Activated CD4-positive, alpha-beta T cell treated with anti-CD3 and anti-CD28 coated beads, Interleukin-2, amount 50 U/mL, for 16 hours (primary cell): Measurements from ENCODE around the gene ABHD8.

Experiments used
- DNase-seq: peaks from one replicate; pipeline ENCODE4 v3.0.0-alpha.2; 2020

Gene ABHD8

DNA sequence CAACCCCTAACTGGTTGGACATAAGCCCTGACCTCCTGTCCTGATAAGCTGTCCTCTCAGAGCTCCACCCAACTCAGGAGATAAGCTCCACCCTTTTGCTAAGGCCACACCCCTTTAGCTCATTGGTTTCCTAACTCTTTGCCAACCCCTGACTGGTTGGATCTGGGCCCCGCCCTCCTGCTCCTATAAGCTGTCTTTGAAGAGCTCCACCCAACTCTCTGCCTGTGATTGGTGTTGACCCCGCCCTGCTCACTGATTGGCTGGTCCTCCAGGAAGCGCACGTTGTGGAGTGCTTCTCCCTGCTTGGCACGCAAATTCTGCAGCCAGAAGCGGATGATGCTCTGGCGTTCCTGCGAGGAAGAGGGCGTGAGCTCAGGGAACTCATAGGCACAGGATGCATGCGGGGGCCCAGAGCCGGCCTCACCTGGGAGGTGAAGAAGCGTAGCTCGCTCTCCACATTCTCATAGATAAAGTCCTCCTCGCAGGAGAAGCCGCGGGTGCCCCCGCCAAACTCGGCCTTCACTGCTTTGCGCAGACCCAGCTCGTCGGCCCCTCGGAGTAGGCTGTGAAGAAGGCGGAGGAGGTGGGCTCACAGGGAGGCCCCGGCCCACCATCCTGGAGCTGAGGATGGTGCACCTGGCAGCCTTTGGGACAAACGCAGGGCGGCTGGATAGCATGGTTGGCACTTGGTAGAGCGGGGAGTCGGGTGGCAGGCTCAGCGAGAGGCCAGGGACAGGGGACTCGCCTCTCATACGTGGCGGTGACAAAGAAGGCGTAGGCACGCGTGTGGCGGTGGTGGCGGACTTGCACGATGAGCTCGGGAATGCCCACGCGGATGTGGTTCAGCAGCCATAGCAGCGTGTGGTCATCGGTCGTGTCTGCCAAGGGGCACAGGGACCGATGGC lies 29.7 kb upstream of the ABHD8 start:
- peak; percentile 42 for DNase-seq

DNA sequence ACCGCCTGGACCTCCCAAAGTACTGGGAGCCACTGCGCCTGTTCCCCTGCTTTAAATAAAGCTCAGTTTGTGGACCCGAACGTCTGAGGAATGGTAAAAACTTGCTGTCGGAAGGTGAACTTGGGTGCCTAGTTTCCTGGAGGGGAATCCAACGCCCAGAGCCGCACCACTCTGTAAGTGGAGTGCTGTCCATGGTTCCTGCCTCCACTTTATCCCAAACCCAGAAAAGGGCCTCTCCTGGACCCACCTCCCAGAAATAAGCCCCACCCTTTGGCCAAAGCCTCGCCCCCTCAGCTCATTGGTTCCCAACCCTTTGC lies 29.1 kb upstream of the ABHD8 start:
- no peak for DNase-seq

DNA sequence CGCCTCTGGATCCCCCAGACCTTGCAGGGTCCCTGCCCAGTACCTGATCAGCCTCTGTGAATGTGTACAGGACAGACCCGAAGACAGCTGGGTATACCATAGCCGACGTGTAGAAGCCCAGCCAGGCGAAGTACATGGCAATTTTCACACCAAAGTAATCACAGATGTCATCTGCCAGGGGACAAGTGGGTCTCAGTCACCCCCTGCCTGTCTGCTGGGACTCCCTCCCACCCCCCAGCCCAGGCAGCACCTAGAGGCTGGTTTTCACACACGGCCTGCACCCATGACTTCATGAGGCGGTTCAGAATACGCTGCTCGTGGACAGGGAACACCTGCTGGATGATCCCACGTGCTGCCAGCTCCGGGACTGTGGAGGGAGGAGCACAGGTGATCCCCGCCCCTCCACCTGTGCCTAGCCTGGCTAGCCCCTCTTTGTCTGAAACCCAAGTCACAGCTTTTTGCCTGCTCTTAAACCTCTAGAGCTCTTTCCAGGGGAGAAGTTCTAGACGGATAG lies 27.9 kb upstream of the ABHD8 start:
- no peak for DNase-seq

DNA sequence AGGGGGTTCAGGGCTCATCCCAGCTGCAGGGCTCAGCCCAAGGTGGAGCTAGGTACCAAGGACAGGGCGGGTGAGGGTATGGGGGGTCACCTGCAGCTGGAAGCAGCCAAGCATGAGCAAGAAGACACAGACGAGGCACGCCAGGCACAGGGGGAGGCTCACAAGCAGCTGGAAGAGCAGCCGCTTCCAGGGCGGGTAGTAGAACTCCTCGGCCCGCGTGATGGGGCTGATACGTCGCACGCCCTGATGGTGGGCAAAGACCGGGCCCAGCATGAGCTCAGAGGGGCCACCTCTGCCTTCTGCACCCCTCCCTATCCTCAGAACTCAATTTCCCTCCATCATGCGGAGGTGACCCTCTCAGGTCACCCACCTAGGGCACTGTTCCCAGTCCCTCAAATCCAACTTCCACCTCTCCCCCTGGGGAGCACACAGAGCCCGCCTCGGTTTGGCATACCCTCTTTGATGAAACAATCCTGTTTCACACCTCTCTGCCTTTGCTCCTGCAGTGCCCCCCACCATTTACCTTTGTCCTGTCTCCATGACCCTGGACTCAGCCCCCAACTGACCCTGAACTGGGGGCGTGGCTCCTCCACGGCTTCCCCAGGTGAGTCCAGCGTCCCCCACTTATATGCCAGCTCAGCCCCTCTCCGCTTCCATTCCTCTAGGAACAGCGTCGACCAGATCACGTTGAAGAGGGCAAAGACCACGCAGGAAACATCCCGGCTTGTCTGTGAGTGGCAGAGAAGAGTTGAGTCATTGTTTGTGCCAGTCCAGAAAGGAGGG lies 27.2 kb upstream of the ABHD8 start:
- no peak for DNase-seq

DNA sequence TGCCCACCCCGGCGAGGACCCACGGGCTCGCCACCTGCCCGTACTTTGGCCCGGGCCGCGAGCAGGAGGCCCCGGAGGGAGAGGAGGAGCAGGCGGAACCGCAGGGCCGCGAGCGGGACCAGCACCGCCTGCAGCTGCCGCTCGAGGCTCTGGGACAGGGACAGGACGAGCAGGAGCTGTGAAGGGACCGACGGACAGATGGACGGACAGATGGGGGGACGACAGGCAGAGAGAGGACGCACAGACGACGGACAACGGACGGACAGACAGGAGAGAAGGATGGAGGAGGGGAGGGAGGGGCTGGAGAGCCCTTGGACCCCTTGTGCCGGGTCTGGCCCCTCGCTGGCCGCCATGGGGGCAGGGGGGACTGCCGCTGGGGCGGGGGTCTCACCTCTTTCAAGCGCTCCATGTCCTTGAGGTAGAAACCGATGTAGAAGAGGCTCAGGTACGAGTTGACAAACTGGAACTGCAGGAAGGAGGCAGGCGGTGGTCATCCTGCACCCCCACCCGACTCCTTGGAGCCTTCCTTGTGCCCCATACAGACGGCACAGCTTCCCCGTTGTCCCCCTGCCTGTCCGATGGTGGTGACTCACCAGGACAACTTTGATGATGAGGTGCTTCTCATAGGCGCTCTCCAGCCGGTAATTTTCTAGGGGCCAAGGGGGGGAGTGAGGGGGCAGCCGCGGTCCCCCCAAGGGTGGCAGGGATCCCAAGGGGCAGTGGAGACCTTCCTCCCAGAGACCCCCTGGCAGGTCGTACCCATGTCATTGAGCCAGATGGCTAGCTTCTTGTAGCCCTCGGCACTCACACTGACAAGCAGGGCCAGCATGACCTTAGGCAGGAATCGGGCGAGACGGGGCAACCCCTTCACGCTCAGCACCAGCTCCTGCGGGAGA lies 26.4 kb upstream of the ABHD8 start:
- DNase-seq: no peak

DNA sequence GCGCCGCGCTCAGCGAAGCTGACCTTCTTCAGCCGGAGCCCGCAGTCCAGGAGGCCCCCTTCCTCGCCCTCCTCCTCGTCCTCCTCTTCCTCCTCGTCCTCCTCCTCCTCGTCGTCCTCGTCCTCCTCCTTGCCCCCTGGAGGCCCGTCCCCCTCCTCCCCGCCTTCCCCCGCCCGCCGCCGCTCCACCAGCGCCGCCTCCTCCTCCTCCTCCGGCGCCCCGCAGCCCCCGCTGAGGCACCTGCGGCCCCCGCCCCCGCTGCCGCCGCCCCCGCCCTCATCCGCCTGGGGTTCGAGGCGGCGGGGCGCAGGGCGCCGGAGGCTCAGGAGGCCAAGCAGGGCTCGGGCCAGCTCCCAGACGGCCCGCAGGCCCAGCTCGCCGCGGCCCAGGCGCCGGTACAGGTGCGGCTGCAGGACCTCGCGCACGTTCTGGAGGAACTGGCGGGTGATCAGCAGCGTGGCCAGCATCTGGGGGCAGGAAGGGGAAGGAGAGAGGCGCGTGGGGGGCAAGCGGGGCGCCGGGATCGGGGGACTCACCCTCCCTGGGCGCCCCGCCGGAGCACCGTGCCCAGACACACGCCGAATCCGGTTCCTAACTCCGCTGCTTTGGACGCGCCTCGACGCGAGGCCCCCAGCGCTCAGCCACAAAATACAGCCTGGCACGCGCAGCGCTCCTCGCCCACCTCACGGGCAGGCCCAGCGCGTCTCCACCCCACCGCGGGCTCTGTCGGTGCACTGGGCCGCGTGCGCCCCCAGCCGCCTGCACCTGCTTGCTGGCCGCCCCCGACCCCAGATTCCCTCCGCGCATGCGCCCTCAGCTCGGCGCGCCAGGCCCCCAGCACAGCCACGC lies 25.5 kb upstream of the ABHD8 start:
- no peak for DNase-seq

DNA sequence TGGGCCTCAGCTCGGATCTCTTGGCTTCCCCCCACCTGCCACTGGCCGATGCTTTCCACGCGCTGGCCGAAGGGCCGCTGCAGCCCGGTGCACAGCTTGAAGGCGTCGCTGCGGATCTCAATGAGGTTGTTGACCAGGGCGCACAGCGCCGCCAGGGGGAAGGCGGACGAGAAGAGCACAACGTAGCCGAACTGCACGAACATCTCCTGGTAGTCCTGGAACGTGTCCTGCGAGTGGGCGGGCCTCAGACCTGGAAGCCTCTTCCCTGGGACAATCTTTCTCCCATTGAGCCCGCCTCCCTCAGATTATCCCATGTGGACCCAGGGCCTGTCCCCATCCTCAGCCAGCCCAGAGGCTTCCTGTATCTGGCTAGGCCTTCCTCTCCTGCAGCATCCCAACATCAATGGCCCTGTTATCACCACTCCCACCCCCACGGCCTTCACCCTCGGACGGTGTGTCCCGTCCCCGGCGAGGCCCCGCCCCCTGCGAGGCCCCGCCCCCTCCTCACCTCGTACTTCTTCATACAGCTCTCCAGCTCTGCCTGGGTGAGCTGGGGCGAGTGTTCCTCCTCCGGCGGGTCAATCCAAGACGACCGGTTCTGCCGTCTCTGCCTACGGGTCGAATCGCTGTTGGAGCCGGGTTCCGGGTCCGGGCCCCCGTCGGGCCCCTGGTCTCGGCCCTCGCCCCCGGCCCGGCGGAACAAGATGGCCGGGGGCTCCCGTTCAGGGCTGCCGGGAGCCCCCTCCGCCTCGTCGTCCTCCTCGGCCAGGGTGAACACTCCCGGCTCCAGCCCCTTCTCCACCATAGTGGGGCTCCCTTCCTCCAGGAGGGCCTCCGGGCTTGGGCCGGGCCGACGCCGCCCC lies 24.7 kb upstream of the ABHD8 start:
- DNase-seq: no peak

DNA sequence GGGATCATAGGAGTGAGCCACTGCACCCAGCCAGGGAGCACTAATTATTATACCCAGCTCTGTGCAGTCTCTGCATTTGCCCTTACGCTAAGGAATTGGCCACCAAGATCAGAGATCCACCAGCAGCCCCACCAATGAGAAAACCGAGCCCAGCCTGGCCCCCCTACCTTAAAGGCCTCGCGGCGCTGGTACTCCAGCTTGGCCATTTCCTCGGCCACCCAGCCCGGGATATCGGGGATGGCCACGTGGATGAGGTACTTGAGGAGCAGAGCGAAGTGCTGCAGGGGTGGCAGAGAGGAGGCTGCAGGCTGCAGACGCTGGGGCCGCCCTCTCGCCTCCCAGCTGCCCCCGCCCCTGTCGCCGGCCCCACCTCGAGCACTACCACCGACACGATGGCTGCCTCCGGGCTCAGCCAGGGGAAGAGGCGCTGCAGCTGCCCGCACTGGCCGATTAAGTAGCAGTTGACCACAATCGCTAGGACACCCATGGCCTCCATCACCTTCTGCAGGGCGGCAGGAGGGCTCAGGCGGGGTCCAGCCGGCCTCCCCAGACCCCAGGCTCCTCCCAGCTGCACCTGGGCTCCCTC lies 23.9 kb upstream of the ABHD8 start:
- DNase-seq: no peak

DNA sequence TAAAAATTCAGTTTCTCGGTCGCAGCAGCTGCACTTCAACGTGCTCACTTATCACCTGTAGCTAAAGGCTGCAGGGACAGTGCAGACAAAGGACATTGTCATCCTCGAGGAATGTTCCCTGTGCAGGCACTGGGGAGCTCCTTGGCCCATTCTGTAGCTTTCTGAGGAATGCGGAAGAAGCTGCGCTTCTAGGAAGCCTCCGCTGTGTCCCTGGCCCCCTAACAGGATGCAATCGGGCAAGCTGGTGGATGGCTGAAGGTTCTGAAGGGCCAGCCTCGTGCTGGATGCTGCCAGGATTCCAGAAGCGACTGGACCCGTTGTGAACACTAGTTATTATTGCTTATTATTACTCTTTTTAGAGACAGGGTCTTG lies 23.4 kb upstream of the ABHD8 start:
- no peak for DNase-seq

DNA sequence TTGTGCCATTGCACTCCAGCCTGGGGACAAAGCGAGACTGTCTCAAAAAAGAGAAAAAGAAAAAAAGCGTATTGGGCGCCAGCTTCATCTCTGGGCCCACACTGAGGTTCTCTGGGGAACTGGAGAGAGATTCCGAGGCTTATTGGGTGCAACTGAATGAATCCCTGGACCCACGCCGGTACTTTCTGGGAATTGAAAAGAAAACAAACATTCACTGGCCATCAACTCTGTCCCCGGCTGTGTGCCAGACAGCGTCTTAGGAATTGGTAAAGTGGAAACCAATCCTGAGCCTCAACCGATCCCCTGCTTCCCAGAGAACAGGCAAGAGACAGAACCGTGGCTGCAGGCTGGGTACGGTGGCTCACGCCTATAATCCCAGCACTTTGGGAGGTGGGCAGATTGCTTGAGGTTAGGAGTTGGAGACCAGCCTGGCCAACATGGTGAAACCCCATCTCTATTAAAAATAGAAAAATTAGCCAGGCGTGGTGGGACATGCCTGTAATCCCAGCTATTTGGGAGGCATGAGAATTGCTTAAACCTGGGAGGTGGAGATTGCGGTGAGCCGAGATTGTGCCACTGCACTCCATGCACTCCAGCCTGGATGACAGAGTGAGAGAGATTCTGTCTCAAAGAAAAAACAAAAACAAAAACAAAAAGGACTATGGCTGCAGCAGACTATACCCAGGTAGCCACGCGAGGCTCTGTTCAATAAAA lies 22.8 kb upstream of the ABHD8 start:
- no peak for DNase-seq

DNA sequence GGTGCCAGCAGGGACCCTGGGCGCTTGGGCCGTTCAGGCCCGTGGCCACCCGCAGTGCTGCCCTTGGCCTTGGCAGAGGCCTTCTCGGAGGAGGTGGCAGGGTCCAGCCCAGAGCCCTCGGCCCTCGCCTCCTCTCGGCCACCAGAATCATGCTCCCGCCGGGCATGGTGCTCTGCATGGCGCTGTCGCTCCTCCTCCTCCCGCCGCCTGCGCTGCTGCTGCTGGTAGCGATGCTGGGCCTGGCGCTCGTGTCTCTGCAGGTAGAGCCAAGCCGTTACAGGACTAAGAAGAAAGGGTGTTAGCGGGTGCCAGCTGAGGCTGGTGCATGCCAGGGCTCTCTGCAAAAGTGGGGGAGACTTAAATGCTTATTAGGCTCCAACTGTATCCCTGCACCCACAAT lies 21.9 kb upstream of the ABHD8 start:
- DNase-seq: no peak

DNA sequence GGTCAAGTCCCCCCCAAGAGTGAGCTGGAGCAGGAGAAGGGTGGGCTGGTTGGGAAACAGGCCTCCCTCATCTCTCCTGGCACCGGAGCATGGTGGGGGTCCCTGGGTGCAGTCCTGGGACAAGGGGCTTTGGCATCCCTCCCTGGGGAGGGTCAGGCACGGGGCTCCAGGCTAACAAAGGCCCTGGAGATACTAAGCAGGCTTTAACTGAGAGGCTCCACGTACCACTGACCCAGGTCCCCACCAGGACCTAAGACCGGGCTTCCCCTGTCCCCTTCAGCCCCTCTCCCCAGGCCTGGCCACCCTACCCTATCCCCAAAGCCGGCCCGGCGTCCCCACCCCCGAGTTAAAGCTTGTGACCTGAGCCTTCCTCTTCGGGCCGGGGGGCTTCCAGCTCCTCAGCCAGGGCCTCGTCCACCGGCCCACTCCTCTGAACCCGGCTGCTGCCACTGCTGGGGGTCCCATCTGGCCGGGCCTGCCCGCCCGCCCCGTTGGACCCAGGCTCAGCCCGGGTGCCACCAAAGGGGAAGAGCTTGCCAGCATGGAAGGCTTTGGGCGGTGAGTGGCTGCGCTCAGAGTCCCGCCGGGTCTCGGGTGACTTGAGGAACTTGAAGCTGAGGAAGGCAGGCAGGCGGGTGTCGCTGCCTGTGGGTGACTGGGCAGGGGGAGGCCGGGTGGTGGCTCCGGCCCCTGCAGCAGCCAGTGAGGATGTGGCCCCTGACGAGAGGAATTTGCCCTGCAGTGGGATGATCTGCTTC lies 21.3 kb upstream of the ABHD8 start:
- DNase-seq: no peak

DNA sequence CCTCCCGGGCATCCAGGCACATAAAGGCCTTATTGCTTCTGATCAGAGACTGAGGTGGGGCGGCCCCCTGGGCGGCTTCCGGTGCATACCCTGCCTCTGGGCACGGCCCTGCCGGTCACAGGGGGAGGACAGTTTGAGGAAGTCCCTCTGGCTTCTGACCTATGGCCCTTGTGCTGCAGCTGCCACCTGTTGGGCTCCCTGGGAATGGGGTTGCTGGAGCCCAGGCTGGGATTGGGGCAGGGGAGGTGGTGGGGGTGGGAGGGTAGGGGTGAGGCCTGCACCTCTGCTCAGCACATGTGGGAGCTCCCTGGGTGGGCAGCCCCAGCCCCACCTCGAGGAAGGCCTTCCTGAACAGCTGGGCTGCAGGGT lies 20.7 kb upstream of the ABHD8 start:
- DNase-seq: no peak

DNA sequence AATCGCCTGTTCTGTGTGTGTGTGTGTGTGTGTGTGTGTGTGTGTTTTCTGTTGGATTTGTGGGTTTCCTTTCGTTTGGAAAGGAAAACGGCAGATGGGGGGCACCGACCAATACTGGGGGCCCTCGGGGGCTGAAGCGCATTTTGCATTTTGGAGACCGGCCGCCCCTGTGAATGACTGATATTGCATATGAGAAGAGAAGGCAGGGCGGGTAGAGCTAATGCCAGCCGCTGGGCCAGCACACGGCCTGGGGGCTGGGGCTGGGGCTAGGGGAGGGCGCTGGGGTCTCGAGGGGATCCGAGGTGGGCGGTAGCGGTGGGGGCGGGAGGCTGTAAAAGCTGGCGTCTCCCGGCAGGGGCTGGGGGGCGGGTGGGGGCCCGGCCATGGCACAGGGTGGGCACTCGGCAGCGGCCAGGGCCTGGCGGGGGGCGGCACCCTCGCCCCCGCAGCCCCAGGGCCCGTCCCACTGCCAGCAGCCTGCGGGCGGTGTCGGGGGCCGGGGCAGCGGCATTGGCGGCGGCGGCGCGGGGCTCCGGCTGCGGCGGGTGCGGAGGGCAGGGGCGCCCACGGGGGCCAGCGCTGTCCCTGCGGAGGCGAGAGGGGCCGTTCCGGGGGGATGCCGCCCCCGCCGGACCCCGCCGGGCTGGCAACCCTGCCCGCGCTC lies 20.2 kb upstream of the ABHD8 start:
- no peak for DNase-seq

DNA sequence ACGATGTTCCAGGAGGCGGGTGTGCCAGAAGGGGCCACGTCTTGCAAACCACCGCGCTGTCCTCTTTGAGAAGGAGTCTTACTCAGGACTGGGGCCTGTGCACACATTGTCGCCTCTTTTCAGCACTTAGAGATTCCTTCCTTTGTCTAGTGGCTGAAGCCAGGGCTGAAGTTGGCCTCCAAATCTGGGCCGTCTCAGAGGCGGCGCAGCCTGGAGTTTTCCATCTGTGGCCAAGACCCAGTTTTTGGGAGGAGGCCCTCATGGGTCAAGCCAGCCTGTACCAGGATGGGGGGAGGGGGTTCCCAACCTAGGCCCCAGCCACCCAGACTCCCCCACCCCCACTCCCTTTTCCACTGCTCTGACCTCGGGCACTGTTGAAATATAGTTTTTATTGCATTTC lies 19.6 kb upstream of the ABHD8 start:
- no peak for DNase-seq

DNA sequence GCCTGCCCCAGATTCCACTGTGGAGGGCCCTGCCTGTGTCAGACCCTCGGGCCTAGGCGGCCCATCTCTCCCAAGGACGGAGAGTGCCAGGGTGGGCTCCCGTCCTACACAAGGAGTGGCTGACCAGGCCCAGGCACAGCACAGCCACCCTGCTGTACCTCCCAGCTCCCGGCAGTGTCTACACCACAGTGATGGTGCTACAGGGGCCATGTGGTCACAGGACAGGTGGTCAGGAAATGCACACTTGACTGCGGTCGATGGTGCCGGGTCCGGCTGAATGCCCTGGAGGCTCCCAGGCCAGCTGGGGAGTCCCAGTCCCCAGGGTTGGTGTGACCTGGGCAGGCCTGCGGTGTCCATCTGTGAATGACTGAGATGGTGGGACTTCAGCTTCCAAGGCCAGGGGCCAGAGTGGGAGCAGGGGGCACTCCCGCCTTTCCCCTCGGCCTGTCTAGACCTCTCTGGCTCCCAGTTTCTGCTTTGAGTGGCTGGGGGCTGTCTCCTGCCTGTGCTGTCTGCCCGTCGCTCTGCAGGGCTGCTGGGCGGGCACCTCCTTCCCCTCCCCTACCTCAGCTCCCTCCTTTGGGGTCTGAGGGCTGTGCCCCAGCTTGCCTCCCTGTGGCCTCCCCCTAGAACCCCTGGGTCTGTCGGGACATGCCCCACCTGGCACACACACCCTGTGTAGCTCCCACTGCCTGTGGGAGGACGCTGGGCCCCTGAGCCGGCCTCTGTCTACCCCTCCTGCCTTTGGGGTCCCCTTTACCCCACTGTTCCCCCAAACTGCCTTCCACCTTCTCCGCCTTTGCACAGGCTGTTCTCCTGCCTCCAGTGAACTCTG lies 18.6 kb upstream of the ABHD8 start:
- no peak for DNase-seq

DNA sequence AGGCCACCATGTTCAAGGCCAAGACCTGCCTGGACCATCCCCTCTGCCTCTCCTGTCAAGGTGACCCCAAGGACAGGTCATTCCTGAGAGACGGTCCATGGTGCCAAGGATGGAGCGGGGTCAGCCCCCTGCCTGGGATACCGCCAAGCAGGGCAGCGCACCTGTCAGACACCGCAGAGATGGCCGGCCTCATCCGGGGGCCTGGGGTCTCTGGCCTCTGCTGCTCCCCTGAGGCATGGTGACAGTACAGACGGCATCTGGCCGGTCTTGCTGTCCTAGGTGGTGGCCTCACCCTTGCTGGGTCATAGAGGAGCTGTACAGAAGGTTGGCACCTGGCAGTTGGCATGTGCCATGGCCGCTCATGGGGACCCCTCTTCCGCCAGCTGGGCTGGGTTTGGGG lies 17.2 kb upstream of the ABHD8 start:
- DNase-seq: no peak
